ENCODE data around the gene ERO1A. TPM values are rescaled to one million over a fixed set of nuclear protein-coding genes. Genes with fewer than 3 reads are reported as not detected.

Gene ERO1A, protein sequence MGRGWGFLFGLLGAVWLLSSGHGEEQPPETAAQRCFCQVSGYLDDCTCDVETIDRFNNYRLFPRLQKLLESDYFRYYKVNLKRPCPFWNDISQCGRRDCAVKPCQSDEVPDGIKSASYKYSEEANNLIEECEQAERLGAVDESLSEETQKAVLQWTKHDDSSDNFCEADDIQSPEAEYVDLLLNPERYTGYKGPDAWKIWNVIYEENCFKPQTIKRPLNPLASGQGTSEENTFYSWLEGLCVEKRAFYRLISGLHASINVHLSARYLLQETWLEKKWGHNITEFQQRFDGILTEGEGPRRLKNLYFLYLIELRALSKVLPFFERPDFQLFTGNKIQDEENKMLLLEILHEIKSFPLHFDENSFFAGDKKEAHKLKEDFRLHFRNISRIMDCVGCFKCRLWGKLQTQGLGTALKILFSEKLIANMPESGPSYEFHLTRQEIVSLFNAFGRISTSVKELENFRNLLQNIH
- total RNA-seq, result 10 to 100 TPM; 28.6 to 43.6 (median 37.0) TPM

DNA sequence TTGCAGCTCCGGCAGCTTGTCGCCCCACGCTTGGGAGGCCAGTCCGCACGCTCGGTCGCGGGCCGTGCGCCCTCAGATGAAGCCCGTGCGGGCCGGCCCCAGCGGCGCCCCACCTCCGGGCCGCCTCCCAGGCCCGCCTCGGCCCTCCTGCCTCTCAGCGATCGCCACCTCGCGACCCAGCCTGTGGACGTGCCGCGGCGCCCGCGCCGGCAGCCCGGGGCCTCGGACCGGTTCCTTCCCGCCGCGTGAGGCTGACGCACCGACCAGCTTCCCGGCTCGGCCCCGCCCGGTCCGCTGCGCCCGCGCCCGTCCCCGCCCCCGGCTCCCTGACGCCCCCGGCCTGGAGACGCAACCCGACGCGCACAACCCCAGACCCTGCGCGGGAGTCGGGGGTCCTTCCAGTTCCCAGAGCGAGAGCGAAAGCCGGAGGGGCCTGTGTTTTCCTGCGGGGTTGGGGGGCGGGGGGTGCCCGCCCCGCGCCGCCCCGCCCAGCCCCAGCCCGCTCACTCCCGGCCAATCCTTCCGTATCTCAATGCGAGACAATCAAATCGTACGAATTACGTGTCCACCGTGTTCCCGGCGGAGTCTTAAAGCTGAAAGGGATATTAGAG lies at the start of gene ERO1A:
Gene ERO1A (minus strand): TSS at position 78 of the 611 bp plus-strand sequence. CDS start 77 bp downstream, at position 1.
- intact Hi-C loops (cut with DNase I; ENCODE audit: low total_unique reads), result no loop called here
- Histone ChIP-seq H3K36me3 (no peaks in the 10 kb centered on the region), H3K9me3 (no peaks in the 10 kb centered on the region), H3K27me3 (no peaks in the 10 kb centered on the region), H3K4me1 (peaks cover 0 to 9% of the 10 kb centered on the region in 2 donors), H3K4me3 (peak within 1 kb of the TSS; percentile 88 to 93 (median 90)), H3K27ac (peak within 1 kb of the TSS; percentile 97 to 99)
- TF ChIP-seq POLR2AphosphoS5 (IDR thresholded peaks at IDR 0.05) (peak; percentile 36 to 42 (median 38)), POLR2A (IDR thresholded peaks at IDR 0.05) (no peak)
- peak; percentile 63 to 78 for DNase-seq (ENCODE audit: low spot score in 2 of 2)

DNA sequence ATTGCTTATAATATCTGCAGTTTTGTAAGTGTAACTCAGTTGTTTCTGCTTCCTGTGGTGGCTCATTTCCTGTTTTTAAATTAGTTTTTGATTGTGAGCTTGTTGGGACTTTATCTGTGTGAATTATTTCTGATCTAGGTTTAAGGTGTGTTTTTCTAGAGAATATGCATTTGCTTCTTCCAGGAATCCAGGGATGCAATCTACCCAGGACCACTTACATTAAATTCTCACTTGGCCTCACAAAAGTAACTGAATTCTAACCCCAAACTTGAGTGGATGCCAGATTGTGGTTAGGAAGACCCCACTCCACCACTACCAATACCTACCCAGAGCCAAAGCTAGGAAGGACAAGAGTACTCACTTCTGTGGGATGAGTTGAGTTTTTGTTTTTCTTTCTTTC lies 46.5 kb upstream of the ERO1A start:
- Histone ChIP-seq H3K27me3 (no peaks in the 10 kb centered on the region), H3K36me3 (no peaks in the 10 kb centered on the region), H3K9me3 (no peaks in the 10 kb centered on the region), H3K4me1 (no peaks in the 10 kb centered on the region), H3K27ac (no peak overlapping the region), H3K4me3 (no peak overlapping the region)
- TF ChIP-seq POLR2AphosphoS5 (IDR thresholded peaks at IDR 0.05), result no peak
- TF ChIP-seq, protein P1, sequence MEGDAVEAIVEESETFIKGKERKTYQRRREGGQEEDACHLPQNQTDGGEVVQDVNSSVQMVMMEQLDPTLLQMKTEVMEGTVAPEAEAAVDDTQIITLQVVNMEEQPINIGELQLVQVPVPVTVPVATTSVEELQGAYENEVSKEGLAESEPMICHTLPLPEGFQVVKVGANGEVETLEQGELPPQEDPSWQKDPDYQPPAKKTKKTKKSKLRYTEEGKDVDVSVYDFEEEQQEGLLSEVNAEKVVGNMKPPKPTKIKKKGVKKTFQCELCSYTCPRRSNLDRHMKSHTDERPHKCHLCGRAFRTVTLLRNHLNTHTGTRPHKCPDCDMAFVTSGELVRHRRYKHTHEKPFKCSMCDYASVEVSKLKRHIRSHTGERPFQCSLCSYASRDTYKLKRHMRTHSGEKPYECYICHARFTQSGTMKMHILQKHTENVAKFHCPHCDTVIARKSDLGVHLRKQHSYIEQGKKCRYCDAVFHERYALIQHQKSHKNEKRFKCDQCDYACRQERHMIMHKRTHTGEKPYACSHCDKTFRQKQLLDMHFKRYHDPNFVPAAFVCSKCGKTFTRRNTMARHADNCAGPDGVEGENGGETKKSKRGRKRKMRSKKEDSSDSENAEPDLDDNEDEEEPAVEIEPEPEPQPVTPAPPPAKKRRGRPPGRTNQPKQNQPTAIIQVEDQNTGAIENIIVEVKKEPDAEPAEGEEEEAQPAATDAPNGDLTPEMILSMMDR (IDR thresholded peaks at IDR 0.05), result no peak
- no peak for TF ChIP-seq POLR2A (IDR thresholded peaks at IDR 0.05)
- intact Hi-C loops (cut with DNase I; ENCODE audit: low total_unique reads), result no loop called here
- DNase-seq (ENCODE audit: low spot score in 2 of 2), result no peak

DNA sequence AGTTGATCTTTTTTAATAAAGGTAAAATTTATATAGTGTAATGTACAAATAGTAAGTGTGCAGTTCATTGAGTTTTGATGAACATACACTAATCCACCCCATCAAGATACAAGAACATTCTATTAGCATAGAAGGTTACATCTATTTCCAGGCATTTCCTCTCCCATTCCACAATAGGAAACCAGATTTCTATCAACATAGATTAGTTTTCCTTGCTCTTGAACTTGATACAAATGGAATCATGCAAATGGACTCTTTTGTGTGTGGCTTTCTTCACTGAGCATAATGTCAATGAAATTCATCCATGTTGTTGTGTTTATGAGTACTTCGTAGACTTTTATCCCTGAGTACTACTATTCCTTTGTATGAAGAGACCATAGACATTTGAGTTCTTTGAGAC lies 45.4 kb upstream of the ERO1A start:
- Histone ChIP-seq H3K4me3 (no peak overlapping the region), H3K27ac (no peak overlapping the region), H3K4me1 (peaks cover 0 to 5% of the 10 kb centered on the region in 2 donors), H3K36me3 (no peaks in the 10 kb centered on the region), H3K9me3 (no peaks in the 10 kb centered on the region), H3K27me3 (no peaks in the 10 kb centered on the region)
- intact Hi-C loops (cut with DNase I; ENCODE audit: low total_unique reads), result no loop called here
- TF ChIP-seq POLR2AphosphoS5 (IDR thresholded peaks at IDR 0.05) (no peak), POLR2A (IDR thresholded peaks at IDR 0.05) (no peak)
- TF ChIP-seq, protein P1 (IDR thresholded peaks at IDR 0.05), result no peak
- DNase-seq (ENCODE audit: low spot score in 2 of 2), result no peak

DNA sequence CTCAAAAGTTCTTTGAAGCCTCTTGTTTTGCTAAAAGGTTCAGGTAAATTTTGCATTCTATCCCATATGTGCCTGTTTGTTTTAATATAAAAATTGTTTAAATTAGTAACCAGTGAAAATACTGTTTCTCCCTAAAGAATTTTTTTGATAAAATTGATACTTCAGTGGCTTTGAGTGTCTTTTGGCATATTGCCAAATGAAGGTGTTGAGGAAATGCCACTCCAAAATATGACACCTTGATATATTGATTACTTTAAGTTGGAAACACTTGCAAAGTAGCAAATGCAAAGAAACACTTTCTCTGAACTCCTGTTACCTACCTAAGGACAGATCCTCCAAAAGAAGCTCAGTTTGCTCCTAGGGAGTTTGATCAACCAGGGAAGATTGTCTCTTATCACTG lies 43.1 kb upstream of the ERO1A start:
- intact Hi-C loops (cut with DNase I; ENCODE audit: low total_unique reads), result no loop called here
- peaks cover 0 to 5% of the 10 kb centered on the region in 2 donors for H3K4me1 ChIP-seq
- no peak overlapping the region for H3K27ac ChIP-seq
- no peaks in the 10 kb centered on the region for H3K27me3 ChIP-seq
- TF ChIP-seq POLR2A (IDR thresholded peaks at IDR 0.05) (no peak), POLR2AphosphoS5 (IDR thresholded peaks at IDR 0.05) (no peak)
- TF ChIP-seq, protein P1 (IDR thresholded peaks at IDR 0.05), result no peak
- no peak for DNase-seq (ENCODE audit: low spot score in 2 of 2)
- H3K9me3 ChIP-seq, result no peaks in the 10 kb centered on the region
- H3K36me3 ChIP-seq, result no peaks in the 10 kb centered on the region
- no peak overlapping the region for H3K4me3 ChIP-seq

DNA sequence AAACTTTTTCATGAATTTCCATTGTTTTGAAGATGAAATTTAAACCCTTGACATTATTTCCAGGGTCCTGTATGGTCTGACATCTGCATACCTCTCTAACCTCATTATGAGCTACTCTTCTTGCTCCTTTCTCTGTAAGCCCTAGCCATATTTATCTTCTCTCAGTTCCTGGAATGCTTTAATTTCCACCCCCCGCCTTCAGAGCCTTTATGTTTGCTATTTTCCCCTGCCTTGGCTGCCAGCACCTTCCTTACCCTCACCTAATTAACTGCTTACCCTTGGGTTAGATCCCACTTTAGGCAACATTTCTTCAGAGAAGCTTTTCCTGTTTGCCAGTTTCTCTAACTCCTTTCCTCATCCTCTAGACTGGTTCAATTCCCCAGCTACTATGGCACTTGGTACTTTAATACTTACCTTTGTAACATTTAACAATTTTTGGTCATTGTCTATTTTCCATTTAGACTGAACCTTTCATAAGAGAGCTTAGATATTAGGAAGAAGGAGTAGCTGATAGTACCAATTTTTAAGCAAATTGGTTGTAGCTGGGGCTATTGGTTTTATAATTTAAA lies 40.6 kb upstream of the ERO1A start:
- H3K4me3 ChIP-seq, result no peak overlapping the region
- TF ChIP-seq, protein P1 (IDR thresholded peaks at IDR 0.05), result no peak
- TF ChIP-seq POLR2AphosphoS5 (IDR thresholded peaks at IDR 0.05) (no peak), POLR2A (IDR thresholded peaks at IDR 0.05) (no peak)
- H3K27me3 ChIP-seq, result no peaks in the 10 kb centered on the region
- H3K4me1 ChIP-seq, result peaks cover 0 to 5% of the 10 kb centered on the region in 2 donors
- H3K36me3 ChIP-seq, result no peaks in the 10 kb centered on the region
- intact Hi-C loops (cut with DNase I; ENCODE audit: low total_unique reads), result no loop called here
- no peak overlapping the region for H3K27ac ChIP-seq
- H3K9me3 ChIP-seq, result no peaks in the 10 kb centered on the region
- no peak for DNase-seq (ENCODE audit: low spot score in 2 of 2)
